Lung (tissue), 12 donors: ENCODE measurements around the gene HDLBP. TPM values are rescaled to one million over a fixed set of nuclear protein-coding genes. Genes with fewer than 3 reads are reported as not detected.

Experiments used
- ATAC-seq: fragments of 200-7000 bp; cut with Tn5 transposase; one replicate; pipeline ENCODE4 v1.9.1; 2020; ENCODE audit warnings: moderate number of reproducible peaks; ENCODE audit not compliant: insufficient read depth, low FRiP score
- DNase-seq, 3 donors: peaks; one replicate each; pipeline ENCODE4 v3.0.0-alpha.2; 2013 to 2017
- H3K27ac ChIP-seq, 2 donors: one replicate each; pipeline ENCODE4 v1.5.1; 2013; ENCODE audit warnings: mild to moderate bottlenecking in 2 of 2, moderate library complexity in 2 of 2, control low read depth in 1 of 2, inconsistent platforms in 1 of 2, low read depth in 1 of 2, low read length in 1 of 2
- H3K27me3 ChIP-seq, 3 donors: one replicate each; pipeline ENCODE4 v1.5.1; 2013; ENCODE audit warnings: low read length in 2 of 3; ENCODE audit not compliant: control insufficient read depth in 3 of 3, insufficient read depth in 3 of 3
- H3K36me3 ChIP-seq, 4 donors: one replicate each; pipeline ENCODE4 v1.5.1; 2013; ENCODE audit warnings: low read length in 4 of 4, mild to moderate bottlenecking in 1 of 4, moderate library complexity in 1 of 4; ENCODE audit not compliant: control insufficient read depth in 4 of 4, insufficient read depth in 4 of 4
- H3K4me1 ChIP-seq, 5 donors: one replicate each; pipeline ENCODE4 v1.5.1; 2013; ENCODE audit warnings: low read length in 5 of 5, mild to moderate bottlenecking in 2 of 5, moderate library complexity in 1 of 5; ENCODE audit not compliant: control insufficient read depth in 5 of 5, insufficient read depth in 5 of 5
- H3K4me3 ChIP-seq: one replicate; pipeline ENCODE4 v1.5.1; 2013; ENCODE audit warnings: mild to moderate bottlenecking, control low read depth, moderate library complexity
- H3K9ac ChIP-seq, 2 donors: one replicate each; pipeline ENCODE4 v1.5.1; 2013; ENCODE audit warnings: low read length in 2 of 2, control low read depth in 1 of 2; ENCODE audit not compliant: insufficient read depth in 1 of 2
- H3K9me3 ChIP-seq, 4 donors: one replicate each; pipeline ENCODE4 v1.5.1; 2013; ENCODE audit warnings: low read length in 3 of 4, mild to moderate bottlenecking in 1 of 4, moderate library complexity in 1 of 4; ENCODE audit not compliant: control insufficient read depth in 4 of 4, insufficient read depth in 3 of 4
- WGBS, 2 donors: extraction: QIAGEN DNeasy Blood & Tissue Kit; methylation state at CpG; one replicate each; pipeline ENCODE4 v1.1.7; 2013; 5-methylcytosine and 5-hydroxymethylcytosine counted together
- polyA plus RNA-seq, 2 donors: library from polyadenylated mRNA; stranded (reverse); fragments of 200-250 nt; gene quantifications; one replicate each; pipeline ENCODE4 v1.2.1, GENCODE V29; 2013
- total RNA-seq, 2 donors: library from RNA; depleted of rRNA in 1 of 2; stranded (reverse); fragments of >200 nt in 1 of 2; gene quantifications; one replicate each; pipeline ENCODE4 v1.2.1, GENCODE V29; 2014 to 2021
- TF ChIP-seq, protein P1 (sequence below): IDR thresholded peaks from 2 replicates; pipeline ENCODE4 v1.5.1; 2012; ENCODE audit warnings: mild to moderate bottlenecking; ENCODE audit errors: control extremely low read depth, extremely low read depth
- donor health status: control.
- donor health status: control.
- donor health status: Bipolar disorder and iron deficiency.
- donor health status: healthy.
- donor health status: DM: yes; HTN: yes; CAD: no.

The HDLBP gene
- total and polyA plus RNA-seq, 4 donors: 165 to 595 (median 316) TPM

GRCh38 chr2:241242306-241242705 lies 73.2 kb downstream of the HDLBP start:
- DNase-seq: no peak
- H3K27me3 ChIP-seq: no peaks in the 10 kb centered on the region
- H3K27ac ChIP-seq: no peak overlapping the region
- 85 to 93% methylated on average over 14 of the region's 14 CpGs for WGBS, 2 donors
- H3K4me1 ChIP-seq: no peaks in the 10 kb centered on the region
- H3K9ac ChIP-seq: no peak overlapping the region
- ATAC-seq: no peak
- H3K4me3 ChIP-seq: no peak overlapping the region
- peaks cover 62 to 72% (median 68%) of the 10 kb centered on the region in 4 donors for H3K36me3 ChIP-seq
- TF ChIP-seq, protein P1, sequence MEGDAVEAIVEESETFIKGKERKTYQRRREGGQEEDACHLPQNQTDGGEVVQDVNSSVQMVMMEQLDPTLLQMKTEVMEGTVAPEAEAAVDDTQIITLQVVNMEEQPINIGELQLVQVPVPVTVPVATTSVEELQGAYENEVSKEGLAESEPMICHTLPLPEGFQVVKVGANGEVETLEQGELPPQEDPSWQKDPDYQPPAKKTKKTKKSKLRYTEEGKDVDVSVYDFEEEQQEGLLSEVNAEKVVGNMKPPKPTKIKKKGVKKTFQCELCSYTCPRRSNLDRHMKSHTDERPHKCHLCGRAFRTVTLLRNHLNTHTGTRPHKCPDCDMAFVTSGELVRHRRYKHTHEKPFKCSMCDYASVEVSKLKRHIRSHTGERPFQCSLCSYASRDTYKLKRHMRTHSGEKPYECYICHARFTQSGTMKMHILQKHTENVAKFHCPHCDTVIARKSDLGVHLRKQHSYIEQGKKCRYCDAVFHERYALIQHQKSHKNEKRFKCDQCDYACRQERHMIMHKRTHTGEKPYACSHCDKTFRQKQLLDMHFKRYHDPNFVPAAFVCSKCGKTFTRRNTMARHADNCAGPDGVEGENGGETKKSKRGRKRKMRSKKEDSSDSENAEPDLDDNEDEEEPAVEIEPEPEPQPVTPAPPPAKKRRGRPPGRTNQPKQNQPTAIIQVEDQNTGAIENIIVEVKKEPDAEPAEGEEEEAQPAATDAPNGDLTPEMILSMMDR: no peak
- no peaks in the 10 kb centered on the region for H3K9me3 ChIP-seq

DNA sequence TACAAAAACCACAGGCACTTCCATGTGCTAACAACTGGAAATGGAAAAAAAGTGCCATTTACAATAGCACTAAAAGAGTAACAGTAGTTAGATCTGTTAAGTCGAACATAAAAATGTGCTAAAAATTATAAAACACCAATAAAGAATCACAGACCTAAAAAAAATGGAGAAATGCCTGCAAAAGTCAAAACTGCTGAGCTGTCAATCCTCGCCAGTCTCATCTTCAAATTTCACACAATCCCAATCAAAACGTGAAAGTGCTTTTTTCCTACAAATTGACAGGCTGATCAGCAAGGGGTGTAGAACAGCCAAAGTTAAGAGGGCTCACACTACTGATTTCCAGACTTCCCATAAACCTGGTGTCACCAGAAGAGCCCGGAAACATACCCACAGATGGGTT lies 73.8 kb downstream of the HDLBP start:
- DNase-seq: no peak
- H3K27ac ChIP-seq: no peak overlapping the region
- no peaks in the 10 kb centered on the region for H3K9me3 ChIP-seq
- no peak overlapping the region for H3K4me3 ChIP-seq
- WGBS, 2 donors: 93% methylated on average over 4 of the region's 4 CpGs
- H3K4me1 ChIP-seq: no peaks in the 10 kb centered on the region
- no peaks in the 10 kb centered on the region for H3K27me3 ChIP-seq
- TF ChIP-seq, protein P1: no peak
- peaks cover 59 to 70% (median 67%) of the 10 kb centered on the region in 4 donors for H3K36me3 ChIP-seq
- ATAC-seq: no peak
- H3K9ac ChIP-seq: no peak overlapping the region

- Histone ChIP-seq H3K36me3 (peaks cover 60 to 77% (median 69%) of the 10 kb centered on the region in 4 donors), H3K27ac (no peak overlapping the region), H3K9me3 (no peaks in the 10 kb centered on the region), H3K4me3 (no peak overlapping the region), H3K9ac (no peak overlapping the region), H3K27me3 (no peaks in the 10 kb centered on the region), H3K4me1 (no peaks in the 10 kb centered on the region)
- DNase-seq (no peak), ATAC-seq (no peak)
- 95% methylated on average over 21 of the region's 21 CpGs for WGBS, 2 donors
- TF ChIP-seq, protein P1: no peak
Measured at GRCh38 chr2:241240320-241241004, 75.0 kb downstream of the HDLBP start.
